Right forelimb (tissue), 1 donor: Measurements from ENCODE around the gene TSHZ2.
"Not testable (repeated sequence)": the region's sequence is repeated elsewhere in the genome, so short reads cannot be mapped to it uniquely, and the experiment has no call there.

Source experiments
- DNase-seq: peaks from one replicate; pipeline ENCODE4 v3.0.0-alpha.2; 2018

The TSHZ2 gene

DNA sequence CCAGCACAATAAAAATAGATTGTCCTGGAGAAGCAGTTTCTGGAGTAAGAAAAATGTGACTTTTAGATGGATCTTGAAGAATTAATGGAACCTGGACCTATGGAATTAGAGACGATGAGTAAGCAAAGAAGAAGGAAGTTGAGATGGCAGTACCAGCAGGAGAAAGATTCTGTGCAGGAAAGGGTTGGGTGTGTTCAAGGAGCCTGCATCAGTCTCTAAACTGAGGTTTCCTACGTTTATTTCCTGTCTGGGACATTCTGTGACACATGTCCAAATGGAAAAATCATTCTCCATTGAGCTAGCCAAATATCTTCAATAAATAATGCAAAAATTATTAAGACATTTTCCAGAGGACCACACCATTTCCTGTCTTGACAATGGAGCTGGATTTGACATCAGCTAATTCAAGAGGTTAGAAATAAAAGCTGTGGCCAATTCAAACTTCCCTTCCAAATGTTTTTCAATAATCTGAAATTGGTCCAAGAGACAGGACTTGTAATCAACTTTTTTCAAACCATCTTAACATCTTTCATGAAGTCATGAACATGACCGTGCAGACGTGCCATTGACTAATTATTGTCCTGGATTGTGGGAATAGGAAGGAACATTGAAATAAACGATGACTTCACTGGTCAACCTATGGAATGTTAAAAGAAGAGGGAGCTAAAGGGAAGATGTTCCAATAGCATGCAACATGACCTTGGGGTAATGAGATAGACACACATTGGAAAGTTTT is 423.2 kb downstream of the TSHZ2 start:
- DNase-seq: no peak

DNA sequence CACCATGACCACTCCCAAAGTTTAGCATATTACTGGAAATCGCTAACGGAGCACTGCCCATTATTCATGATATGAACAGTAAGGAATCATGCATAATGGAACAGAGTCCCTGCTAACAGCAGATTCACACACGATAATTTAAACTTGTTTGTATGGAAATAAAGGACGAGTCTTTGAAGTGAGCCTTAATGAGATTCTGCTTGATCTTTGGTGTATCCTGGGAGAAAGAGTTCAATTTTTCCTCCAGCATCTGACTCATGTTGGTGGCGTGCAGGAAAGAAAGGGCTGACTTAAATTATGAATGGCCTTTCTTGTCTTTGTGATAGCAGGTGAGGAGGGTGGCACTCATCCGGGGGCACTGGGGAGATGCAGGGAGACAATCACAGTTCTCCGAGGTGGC is 426.9 kb downstream of the TSHZ2 start:
- no peak for DNase-seq

DNA sequence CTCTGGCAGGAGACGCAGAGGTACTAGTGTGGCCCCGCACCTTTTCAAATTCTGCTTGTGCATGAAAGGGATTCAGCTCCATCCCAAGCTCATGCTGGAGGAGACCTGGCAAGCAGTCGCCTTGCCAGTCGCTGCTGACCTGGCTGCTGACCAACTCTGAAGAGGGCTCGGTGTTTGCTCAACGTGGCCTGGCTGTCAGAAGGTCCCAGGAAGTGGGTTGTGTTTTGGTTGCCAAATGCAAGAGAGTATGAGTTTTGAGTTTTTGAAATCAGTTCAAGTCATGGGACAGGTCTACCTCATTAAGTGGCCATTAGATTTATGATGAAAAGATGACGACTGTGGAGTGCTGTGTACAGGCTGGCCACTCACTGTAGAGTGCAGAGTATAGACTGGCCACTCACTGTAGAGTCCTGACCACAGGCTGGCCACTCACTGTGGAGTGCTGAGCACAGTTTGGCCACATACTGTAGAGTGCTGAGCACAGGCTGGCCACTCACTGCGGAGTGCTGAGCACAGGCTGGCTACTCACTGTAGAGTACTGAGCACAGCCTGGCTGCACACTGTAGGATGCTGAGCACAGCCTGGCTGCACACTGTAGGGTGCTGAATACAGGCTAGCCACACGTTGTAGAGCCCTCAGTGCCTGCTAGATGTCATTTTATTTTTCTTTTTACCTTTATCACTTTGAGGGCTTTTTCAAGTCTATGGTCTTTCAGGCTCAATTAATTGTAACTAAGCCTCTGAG is 427.6 kb downstream of the TSHZ2 start:
- DNase-seq: no peak

DNA sequence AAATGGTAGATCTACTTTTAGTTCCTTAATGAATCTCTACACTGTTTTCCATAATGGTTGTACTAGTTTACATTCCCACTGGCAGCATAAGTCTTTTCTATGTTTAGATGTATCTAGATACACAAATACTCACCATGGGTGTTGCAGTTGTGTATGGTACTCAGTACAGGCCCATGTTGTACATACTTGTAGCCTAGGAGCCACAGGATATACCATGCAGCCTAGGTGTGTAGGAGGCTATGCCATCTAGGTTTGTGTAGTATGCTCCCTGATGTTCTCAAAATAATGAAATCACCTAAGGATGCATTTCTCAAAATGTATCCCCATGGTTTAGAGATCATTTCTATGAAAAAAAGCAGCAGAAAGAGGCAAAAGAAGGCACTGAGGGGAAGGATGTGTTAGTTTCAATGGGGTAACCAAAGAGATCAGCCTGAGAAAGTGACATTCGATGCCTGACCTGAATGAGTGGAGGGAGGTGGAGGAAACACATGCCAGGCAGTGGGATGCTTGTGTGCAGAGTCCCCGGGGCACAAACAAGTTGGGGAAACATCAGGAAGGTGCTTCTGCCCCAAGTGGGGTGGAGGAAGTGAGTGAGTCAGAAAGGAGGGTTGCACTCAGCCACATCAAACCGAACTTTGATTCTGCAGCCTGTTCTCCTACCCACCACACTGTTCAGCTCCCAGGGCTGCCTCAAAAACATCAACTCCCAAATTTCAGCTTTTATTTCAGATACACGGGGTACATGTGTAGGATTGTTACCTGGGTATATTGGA is 430.3 kb downstream of the TSHZ2 start:
- DNase-seq: no peak

DNA sequence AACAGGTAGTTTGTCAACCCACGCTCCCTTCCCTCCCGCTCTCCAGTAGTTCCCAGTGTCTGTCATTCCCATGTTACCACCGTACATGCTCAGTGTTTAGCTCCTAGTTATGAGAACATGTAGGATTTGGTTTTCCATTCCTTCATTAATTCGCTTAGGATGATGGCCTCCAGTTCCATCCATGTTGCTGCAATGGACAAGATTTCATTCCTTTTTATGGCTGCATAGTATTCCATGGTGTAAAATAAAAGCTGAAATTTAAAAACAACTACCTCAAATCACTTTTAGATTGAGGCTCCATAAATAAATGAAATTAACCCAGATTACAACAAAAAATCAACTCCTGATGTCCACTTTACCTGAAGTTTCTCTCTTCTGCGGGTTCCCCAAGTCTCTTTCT is 430.9 kb downstream of the TSHZ2 start:
- no peak for DNase-seq

DNA sequence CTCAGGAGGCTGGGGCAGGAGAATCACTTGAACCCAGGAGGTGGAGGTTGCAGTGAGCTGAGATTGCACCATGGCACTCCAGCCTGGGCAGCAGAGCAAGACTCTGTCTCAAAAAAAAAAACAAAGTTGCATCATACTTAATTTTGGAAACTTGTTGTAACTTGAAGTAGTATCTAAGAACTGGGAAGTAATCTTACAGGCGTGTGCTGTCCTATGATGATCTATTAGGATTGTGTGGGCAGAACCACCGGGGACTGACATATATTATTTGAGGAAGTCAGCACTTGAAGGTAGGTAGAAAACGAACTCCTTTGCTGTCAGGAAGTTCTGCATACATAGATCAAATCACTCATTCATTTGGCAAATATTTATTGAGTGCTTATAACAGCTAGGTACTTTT is 433.0 kb downstream of the TSHZ2 start:
- DNase-seq: no peak

DNA sequence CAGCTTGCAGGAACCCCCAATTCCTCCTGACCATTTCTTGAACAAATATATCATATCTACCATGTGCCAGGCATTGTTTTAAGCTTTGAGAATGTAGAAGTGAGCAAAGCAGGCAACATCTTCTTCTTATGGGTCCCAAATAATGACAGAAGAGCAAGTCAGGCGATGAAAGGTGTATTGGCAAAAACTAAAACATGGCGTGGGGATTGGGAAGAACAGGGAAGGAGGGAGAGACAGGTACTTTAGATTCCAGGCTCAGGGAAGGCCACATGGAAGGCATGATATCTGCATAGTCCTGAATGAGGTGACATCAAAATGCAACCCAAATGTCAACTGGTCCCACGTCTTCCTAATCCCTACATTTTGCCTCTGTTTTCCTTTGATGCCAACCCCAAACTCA is 434.4 kb downstream of the TSHZ2 start:
- DNase-seq: no peak

DNA sequence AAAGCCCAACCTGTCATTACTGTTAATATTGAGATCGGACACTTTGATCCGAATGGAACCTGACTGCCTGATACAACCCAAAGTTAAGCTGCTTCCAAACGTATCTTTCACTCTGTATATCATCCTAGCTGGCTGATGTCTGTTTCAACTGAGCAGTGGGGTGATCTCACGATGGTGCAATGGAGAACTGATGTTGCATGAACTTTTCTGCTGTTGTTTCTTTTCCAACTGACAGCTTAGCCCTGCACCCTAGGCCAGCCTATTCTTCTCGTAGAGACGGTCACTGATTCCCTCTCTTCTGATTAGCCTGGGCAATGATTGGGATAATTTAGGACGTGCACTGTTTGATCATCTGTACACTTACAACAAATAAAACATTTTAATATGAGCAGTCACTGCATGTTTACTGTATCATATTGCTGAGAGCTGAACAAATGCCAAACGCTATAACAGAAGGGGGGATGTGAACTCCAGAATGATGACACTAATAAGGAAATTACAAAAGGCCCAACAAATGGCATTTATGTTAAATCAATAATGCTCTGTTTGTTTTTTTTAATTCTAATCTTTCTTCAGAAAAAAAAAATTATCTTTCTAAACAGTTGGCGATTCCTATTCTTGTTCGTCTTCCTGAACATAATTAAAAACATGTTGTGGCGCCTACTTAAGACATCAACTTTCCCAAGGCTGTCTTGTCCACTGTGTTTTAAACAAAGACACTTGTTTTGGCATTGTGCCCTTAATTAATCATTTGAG is 436.7 kb downstream of the TSHZ2 start:
- no peak for DNase-seq

DNA sequence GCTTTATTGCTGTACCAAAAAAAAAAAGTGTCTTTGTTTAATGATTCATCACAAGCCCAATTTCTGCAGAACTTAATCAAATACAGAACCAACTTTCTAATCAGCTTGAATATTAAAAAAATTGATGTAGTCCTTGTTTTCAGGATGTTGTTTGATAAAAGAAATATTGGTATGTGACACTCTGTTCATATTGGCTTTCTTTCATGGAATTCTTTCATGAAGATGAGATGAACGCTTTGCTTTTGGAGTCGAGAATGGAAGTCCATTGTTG is 437.2 kb downstream of the TSHZ2 start:
- no peak for DNase-seq

DNA sequence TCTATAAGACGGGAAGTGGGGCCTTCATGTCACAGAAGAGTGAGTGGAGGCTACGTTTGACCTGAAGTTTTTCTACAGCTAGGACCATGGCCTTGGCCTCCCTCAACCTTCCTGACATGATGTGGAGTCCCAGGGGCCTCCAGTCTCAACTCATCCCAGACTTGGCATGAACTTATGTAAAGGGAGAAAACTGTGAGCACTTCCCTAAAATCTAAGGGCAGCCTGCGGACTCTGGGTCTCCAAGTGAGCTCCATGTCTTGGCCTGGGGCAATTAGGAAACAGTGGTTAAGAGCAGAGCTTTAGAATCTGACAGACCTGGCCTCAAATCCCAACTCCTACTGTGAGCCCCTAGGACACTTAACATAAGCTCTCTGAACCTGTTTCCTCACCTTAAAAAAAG is 439.0 kb downstream of the TSHZ2 start:
- DNase-seq: no peak

DNA sequence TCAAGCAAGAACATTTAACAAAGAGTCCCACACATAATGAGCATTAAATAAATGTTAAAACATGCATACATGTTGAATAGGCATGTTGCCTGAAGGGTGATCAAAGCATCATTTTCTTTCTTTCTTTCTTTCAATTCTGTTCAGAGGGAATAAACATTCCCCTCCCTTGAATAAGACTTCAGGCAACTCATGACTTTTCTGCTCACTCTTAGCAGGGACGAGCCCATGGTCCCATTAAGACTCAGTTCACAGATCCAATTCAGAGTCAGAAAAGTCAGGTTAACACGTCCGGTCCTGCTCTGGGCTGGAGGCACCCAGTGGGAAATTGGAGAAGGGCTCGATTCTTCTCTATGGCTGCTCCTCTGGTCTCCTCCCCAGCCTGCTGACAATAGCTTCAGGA is 439.7 kb downstream of the TSHZ2 start:
- no peak for DNase-seq

DNA sequence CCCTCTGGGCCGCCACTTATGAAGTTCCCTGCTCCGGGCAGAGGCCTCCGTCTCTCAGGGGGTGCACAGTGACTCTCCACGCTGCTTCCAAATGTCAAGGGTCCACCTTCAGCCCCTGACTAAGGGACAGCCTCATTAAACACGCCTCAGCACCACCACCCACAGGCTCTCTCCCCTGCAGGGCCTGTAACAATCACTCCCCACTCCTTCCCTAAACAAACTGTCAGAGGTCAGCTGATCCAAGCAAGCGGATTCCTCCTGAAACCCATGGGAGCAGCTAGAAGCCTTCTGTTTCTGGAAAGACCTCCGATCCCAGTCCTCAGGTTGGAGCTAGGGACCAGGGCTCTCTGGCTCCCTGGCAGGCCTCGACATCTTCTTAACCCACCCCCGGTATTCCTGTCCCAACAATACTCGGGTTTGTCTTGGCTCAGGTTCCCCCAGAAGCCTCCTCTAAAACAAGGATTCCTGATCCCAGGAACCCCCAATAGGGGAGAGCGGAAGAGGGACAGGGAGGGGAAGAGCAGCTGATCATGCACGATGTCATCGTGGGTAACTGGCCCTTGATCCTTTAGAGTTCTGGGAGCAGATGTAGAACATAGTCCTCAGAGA is 440.5 kb downstream of the TSHZ2 start:
- DNase-seq: no peak

DNA sequence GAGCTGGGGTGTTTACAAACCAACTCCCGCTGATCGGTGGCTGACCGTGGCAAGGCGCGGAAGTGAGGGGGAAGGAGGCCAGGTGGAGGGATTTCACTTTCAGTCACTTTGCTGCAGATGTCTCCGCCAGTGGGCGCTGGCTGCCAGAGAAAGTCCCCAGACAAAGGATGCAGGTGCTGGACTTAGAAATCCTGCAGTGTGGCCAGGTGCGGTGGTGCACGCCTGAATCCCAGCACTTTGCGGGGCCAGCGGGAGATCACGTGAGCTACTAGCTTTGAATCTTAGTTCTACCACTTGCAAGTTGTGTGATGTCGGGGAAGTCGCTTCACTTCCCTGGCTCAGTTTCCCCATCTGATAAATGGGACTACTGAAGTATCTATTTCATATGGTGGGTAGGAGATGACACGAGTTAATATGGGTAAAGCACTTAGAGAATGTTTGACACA is 441.1 kb downstream of the TSHZ2 start:
- peak; percentile 53 for DNase-seq

DNA sequence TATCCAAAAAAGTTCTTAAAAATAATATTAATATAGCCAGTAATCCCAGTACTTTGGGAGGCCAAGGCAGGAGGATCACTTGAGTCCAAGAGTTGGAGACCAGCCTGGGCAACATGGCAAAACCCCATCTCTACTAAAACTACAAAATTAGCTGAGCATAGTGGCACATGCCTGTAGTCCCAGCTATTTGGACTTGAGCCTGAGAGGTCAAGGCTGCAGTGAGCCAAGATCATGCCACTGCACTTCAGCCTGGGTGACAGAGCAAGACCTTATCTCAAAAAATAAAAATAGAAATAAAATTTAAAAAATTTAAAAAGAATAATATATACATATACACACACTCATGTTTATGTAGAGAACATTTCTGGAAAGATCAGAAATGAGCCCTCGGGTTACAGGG is 441.7 kb downstream of the TSHZ2 start:
- DNase-seq: not testable (repeated sequence)

DNA sequence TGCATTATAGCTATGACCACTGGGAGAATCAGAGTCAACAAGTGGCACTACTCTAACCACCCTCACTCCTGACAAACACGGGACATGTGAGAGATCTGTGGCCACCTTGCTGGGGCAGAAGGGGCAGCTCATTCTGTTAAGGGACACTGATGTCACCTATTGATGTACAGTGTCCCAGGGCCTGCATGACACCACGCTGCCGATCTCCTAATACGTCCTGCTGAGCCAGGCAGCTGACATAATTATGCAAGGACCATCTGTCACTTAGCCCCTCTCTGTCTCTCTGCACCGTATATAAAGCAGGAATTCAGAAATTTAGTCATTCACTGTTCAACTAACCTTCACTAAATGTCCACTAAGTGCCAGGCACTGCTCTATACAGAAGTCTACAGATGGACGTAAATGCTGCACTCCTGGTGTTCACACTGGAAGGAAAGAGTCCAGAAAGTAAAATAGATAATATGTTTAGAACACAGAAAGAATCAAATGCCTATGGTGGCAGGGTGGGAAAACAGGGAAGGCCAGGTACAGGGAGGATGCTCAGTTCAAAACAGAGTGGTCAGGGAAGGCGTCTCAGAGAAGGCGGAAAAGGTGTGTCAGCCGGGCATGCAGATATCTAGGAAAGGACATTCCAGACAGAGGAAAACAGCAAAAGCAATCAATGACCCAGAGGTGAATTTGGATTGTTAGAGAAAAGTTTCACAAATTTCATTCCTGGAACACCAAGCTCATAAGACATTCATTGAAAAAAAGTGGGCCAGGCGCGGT is 447.7 kb downstream of the TSHZ2 start:
- DNase-seq: no peak

DNA sequence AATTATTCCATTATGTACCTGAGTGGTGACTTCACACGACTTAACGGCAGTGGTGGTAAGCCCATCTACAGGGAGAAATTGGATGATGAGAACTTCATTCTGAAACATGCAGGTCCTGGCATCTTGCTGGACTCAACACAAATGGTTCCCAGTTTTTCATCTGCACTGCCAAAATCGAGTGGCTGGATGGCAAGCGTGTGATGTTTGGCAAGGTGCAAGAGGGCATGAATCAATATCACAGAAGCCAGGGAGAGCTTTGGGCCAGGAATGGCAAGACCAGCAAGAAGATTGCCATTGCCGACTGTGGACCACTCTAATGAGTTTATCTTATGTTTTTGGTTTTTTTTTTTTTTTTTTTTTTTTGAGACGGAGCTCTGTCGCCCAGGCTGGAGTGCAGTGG is 449.2 kb downstream of the TSHZ2 start:
- no peak for DNase-seq

DNA sequence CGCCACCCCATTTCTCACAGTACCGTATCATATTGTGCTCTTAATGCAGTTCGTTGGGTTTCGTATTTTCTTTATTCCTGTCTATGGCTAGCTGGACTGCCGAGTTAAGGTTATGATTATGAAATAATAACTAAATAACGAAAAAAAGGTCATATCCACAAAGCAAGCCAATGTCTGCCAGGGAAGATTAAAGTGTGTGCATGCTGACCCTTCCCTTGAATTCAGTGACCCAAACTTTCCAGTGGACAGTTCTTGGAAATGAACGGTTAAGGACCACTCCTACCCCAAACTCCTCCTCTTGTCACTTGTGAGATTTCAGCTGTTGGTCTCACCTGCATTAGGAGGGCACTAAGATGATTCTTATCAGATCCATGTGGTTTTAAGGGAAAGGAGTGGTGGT is 449.9 kb downstream of the TSHZ2 start:
- DNase-seq: no peak

DNA sequence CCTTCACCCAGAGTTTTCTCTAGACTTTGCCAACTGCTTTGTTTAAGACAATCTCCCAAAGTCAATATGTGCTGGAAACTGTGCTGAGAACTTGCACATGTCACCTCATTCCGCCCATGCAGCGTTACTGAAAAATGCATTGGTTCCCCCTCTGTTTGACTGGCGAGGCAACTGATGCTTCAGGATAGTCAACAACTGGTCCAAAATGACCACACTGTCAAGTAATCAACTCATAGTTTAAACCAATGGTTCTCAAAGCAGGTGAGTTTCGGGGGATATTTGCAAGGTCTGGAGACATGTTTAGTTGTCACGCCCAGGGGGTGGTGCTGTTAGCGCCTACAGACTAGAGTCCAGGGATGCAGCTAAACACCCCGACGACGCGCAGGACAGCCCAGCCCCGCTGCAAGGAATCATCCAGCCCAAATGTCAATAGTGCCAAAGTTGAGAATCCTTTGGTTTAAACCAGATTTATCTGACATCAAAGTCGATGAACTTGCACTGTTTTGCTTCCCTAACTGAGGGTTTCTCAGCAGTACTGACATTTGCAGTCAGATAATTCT is 451.5 kb downstream of the TSHZ2 start:
- DNase-seq: no peak

DNA sequence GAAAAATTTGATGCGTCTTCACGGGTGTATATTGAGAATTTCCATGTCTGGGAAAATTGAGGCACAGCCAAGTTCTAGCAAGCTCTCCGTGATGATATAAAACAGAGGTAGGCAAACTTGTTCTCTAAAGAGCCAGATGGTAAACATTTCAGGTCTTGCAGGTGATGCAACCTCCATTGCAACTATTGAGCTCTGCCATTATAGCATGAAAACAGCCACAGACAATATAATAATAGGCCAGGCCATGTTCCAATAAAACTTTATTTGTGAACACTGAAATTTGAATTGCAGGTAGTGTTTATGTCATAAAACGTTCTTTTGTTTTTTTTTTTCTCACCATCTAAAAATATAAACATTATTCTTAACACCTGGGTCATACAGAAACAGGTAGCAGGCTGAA is 453.3 kb downstream of the TSHZ2 start:
- no peak for DNase-seq

DNA sequence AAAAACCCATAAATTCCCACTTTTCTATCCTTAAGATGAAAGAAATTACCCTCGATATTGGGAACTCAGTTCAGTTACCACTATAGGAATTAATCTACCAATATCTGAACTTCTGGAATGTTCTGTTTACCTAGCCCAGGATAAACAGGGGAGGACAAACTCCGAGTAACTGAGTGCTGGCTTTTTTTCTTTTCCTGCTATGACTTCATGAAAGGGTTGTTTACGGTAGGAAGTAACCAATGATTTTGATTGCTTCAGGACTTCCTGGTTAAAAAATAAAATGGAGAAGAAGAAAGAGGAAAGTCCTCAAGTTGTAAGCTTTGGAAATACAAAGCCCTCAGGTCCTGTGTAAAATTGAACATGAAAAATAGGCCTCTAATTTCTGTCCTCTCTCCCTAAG is 453.8 kb downstream of the TSHZ2 start:
- DNase-seq: no peak

DNA sequence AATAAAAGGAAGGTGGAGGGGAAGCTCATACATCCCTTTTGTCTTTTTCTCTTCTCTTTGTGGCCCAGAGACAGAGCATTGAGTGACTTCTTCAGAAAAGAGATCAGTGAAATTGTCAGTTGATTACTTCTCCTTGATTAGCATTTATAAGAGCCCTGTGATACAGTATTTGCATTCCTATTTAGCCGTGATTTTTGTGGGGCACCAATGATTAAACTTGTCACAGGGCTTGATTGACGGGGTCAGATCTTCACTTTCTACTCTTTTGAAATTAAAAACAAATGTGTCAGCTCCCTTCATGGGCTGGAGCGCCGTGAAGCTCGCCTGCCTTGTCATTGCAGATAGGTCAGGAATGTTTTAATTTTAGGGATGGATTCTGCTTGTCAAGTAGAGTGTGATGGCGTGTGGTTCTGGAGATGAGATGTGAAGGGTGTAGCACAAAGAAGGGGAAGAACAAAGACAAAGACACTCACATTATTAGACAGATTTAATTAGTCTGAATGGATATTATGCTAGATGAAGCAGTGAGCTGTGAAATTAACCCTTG is 454.7 kb downstream of the TSHZ2 start:
- no peak for DNase-seq
